Omental fat pad (tissue), 4 donors: ENCODE measurements around the gene OCRL. TPM values are rescaled to one million over a fixed set of nuclear protein-coding genes. Genes with fewer than 3 reads are reported as not detected.
"Not testable (repeated sequence)": the region's sequence is repeated elsewhere in the genome, so short reads cannot be mapped to it uniquely, and the experiment has no call there.

Source experiments
- ATAC-seq: fragments of 150-250 bp; one replicate; pipeline ENCODE4 v1.9.1; 2016; ENCODE audit warnings: mild to moderate bottlenecking, moderate library complexity; ENCODE audit not compliant: low FRiP score
- DNase-seq: peaks from one replicate; pipeline ENCODE4 v3.0.0-alpha.2; 2019; ENCODE audit warnings: low spot score
- total RNA-seq, 4 donors: library from RNA; depleted of rRNA; stranded (reverse); fragments of >200 nt; gene quantifications; one replicate each; pipeline ENCODE4 v1.1.0, GENCODE V29; 2016
- TF ChIP-seq, protein P1 (sequence below), 3 donors: fragments of 450-650 bp; IDR thresholded peaks; one replicate each; pipeline ENCODE4 v1.5.1; 2016 to 2017; ENCODE audit warnings: antibody characterized with exemption in 3 of 3, mild to moderate bottlenecking in 3 of 3, moderate library complexity in 2 of 3

OCRL gene
- total RNA-seq, 4 donors from 2014 or later: 12.7 to 21.8 (median 17.8) TPM

- TF ChIP-seq, protein P1, sequence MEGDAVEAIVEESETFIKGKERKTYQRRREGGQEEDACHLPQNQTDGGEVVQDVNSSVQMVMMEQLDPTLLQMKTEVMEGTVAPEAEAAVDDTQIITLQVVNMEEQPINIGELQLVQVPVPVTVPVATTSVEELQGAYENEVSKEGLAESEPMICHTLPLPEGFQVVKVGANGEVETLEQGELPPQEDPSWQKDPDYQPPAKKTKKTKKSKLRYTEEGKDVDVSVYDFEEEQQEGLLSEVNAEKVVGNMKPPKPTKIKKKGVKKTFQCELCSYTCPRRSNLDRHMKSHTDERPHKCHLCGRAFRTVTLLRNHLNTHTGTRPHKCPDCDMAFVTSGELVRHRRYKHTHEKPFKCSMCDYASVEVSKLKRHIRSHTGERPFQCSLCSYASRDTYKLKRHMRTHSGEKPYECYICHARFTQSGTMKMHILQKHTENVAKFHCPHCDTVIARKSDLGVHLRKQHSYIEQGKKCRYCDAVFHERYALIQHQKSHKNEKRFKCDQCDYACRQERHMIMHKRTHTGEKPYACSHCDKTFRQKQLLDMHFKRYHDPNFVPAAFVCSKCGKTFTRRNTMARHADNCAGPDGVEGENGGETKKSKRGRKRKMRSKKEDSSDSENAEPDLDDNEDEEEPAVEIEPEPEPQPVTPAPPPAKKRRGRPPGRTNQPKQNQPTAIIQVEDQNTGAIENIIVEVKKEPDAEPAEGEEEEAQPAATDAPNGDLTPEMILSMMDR (IDR thresholded peaks at IDR 0.05): no peak
- ATAC-seq (no peak), DNase-seq (no peak)
Measured at GRCh38 chrX:129553619-129554288, 13.7 kb downstream of the OCRL start.

DNA sequence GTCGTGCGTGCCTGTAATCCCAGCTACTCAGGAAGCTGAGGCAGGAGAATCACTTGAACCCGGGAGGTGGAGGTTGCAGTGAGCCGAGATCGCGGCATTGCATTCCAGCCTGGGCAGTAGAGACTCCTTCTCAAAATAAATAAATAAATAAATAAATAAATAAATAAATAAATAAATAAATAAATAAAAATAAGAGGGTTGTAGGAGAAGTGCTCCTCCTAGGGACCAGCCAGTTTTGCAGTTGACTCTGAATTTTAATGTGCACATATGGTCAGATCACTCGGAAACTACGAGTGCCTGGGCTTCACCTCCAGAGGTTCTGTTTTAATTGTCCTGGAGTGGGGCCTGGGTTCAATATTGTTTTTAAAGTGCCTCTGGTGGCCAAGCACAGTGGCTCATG is 14.8 kb downstream of the OCRL start:
- not testable (repeated sequence) for DNase-seq, ATAC-seq

DNA sequence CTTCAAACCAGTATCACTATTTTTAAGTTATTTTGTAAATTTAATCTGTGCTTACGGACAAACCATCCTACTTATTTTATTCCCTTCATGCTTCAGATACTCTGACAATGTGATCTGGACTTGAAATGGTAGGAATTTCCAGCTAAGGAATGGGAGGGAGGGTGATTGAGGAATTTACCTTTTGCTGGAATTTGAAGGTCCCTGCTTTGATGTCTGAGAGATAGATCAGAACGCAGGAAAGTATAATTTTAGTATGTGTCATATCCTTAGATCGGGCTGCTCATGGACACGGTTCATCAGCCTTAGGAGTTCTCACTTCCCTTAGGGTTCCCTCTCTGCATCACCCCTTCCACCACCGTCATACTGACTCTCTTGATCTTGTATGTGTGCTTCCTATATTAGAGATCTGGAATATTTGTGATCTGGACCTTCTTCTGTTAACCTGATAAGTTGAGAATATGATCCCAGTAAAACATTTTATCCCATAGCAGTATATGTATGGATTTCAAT is 16.8 kb downstream of the OCRL start:
- ATAC-seq (no peak), DNase-seq (no peak)
- TF ChIP-seq, protein P1 (IDR thresholded peaks at IDR 0.05): no peak

DNA sequence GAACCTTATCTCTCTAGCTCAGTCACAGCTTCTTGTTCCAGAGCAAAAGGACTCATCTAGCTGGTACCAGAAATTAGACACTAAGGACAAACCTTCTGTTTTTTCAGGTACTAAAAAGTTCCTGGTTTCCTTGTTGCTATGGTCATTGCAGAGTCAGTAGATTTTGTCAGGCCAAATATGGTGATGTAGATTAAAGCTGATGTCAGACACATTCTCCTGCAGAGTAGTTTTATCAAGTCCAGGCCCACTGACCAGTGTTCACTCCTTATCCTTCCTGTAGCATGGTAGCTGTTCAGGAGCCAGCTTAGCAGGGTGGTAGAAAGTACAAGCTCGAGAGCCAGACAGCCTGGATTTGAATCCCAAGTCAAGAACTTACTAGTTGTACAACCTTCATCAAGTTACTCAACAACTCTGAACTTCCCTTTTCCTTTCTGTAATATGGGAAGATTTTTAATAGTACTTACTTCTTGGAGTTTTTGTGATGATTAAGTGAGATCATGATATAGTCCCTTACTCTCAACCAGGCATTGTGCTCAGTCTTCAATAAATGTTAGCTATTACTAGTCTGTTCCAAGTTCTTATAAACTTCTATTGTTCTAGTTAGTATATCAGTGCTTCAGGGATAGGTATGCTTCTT is 17.9 kb downstream of the OCRL start:
- ATAC-seq (no peak), DNase-seq (no peak)
- TF ChIP-seq, protein P1 (IDR thresholded peaks at IDR 0.05): no peak

DNA sequence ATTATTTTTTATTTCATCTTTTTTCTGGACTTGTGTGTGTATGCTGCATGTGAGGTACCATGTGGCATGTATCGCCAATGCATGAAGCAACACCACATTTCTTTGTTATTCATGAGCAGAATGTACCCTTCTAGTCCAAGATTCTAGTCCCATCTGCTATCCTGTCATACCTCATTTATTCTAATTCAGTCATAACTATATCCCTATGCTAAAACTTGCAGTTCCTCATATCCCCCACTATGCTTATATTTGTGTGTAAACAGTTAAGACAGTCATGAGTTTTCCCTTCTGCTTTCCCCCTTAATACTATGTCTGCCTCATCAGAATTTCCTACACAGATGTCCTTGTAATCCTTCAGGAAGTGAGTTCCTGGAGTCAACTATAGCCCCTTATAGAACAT is 19.7 kb downstream of the OCRL start:
- ATAC-seq (no peak), DNase-seq (no peak)
- TF ChIP-seq, protein P1 (IDR thresholded peaks at IDR 0.05): no peak

DNA sequence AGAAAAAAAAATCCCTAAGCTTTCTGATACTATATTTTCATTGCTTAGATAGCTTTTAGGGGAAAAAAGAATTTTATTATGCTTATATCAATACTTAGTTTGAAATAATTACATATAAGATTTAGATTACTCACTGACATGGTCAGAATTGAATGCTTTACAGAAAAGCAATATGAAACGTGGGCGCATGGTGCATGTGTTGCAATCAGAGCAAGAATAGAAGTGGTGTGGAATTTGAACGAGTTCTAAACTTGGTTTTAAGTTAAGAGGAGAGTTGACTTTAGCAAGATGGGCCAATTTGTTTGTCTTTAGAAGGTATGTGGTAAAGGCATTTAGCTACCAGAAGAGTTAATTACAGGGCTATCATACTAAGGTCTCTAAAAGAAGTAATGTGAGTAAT is 21.4 kb downstream of the OCRL start:
- ATAC-seq: no peak
- no peak for DNase-seq
- TF ChIP-seq, protein P1 (IDR thresholded peaks at IDR 0.05): no peak

GRCh38 chrX:129564345-129564744 is 24.3 kb downstream of the OCRL start:
- not testable (repeated sequence) for ATAC-seq, DNase-seq

DNA sequence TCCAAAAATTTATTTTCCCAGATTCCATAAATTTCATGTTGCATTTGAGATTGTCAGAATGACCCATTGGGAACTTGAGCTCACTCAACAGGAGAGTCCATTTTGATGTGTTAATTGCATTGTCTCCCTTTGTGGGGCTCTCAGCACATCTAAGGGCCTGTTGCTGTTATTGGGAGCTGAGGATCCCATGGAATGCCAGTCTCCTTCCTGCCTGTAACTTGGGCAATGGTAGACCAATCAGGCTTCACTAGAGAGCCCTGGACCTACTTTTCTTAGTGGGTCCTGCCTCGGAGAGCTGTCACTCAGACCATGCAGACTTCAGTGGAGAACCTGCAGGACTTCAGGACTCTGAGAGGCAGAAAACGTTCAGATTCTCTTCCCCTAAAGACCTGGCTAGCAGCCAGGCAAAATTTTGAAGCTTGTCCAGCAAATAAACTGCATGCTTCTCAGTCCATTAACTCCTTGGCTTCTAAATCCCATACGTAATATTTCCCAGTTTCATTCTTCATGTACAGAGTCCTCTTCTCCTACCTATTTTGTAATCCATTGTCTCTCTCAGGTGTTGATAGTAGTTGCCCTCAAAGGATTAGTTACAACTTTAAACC is 25.1 kb downstream of the OCRL start:
- DNase-seq: no peak
- no peak for ATAC-seq
- TF ChIP-seq, protein P1 (IDR thresholded peaks at IDR 0.05): no peak
